Endothelial cell of umbilical vein (primary cell): ENCODE data around the gene CD300LD.

Experiments used
- CTCF ChIP-seq, 2 donors: IDR thresholded peaks; 1 replicate in 1 of 2; 2 replicates in 1 of 2; pipeline ENCODE4 v1.5.1; 2011; ENCODE audit warnings: low read length in 2 of 2, mild to moderate bottlenecking in 2 of 2, moderate library complexity in 2 of 2, control low read depth in 1 of 2, inconsistent platforms in 1 of 2, low read depth in 1 of 2; ENCODE audit not compliant: insufficient read depth in 1 of 2; ENCODE audit errors: extremely low read depth in 1 of 2
- EZH2 ChIP-seq: IDR thresholded peaks from 2 replicates; pipeline ENCODE4 v1.6.1; 2012; ENCODE audit warnings: borderline replicate concordance, low read depth, mild to moderate bottlenecking, moderate library complexity, low read length, inconsistent platforms; ENCODE audit not compliant: severe bottlenecking
- FOS ChIP-seq: IDR thresholded peaks from 2 replicates; pipeline ENCODE4 v1.6.1; 2011; ENCODE audit warnings: mild to moderate bottlenecking, low read length, moderate library complexity, borderline replicate concordance; ENCODE audit not compliant: insufficient read depth
- GATA2 ChIP-seq: IDR thresholded peaks from 2 replicates; pipeline ENCODE4 v1.7.0; 2011; ENCODE audit warnings: low read depth, mild to moderate bottlenecking, moderate library complexity, mixed read lengths, low read length; ENCODE audit not compliant: insufficient read length, insufficient read depth
- POLR2A ChIP-seq: IDR thresholded peaks from 2 replicates; pipeline ENCODE4 v1.6.1; 2012; ENCODE audit warnings: low read depth, mild to moderate bottlenecking, control low read depth, low read length
- POLR2AphosphoS5 ChIP-seq: IDR thresholded peaks from 2 replicates; pipeline ENCODE4 v1.6.1; 2012; ENCODE audit warnings: low read depth, mild to moderate bottlenecking, control low read depth, low read length, moderate library complexity; ENCODE audit not compliant: insufficient read depth

- TF ChIP-seq GATA2 (no peak), POLR2AphosphoS5 (no peak), POLR2A (no peak), CTCF (IDR thresholded peaks at IDR 0.05; ENCODE audit: extremely low read depth in 1 of 2, insufficient read depth in 1 of 2, low read depth in 1 of 2, low read length in 2 of 2) (no peak), EZH2 (no peak), FOS (no peak)
Observed at GRCh38 chr17:74563358-74563757, 28.7 kb downstream of the CD300LD start.
